Neural progenitor cell (in vitro differentiated cells): ENCODE data around the gene PGAM2.
"Not testable (repeated sequence)": the region's sequence is repeated elsewhere in the genome, so short reads cannot be mapped to it uniquely, and the experiment has no call there.

Experiments used
- CTCF ChIP-seq: fragments of 200-600 bp; sonication (generic); IDR thresholded peaks from 2 replicates; pipeline ENCODE4 v1.5.1; 2017; ENCODE audit warnings: antibody characterized with exemption, mild to moderate bottlenecking
- EZH2 ChIP-seq: fragments of 200-600 bp; sonication (generic); IDR thresholded peaks from 2 replicates; pipeline ENCODE4 v1.6.1; 2017; ENCODE audit warnings: antibody characterized with exemption, mild to moderate bottlenecking, moderate library complexity

DNA sequence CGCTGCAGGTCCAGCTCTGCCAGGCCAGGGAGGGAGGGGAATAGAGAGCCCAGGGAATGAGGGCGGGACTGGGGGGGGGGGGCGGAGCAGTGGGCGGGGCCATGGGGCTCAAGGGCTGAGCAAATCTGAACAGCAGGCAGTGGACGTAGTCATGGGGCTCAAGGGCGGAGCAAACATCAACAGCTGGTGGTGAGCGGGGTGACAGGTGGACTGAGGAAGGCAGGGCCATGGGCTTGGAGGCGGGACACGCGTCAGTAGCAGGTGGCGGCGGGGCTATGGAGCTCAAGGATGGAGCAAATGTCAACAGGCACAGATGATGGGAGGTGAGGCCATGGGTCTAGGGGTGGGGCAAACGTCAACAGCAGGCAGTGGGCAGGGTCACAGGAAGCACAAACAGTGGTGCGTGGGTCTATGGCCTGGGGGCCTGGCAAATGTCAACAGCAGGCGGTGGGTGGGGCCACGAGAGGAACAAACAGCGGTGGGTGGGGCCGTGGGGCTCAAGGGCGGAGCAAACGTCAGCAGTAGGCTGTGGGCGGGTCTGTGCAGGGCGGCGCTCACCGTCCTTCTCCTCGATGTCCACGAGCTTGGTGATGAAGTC, 26.3 kb downstream of the PGAM2 start:
- not testable (repeated sequence) for TF ChIP-seq CTCF, EZH2
